Amniotic stem cell (primary cell): Measurements from ENCODE around the gene DMAC2L.
"Not testable (repeated sequence)": the region's sequence is repeated elsewhere in the genome, so short reads cannot be mapped to it uniquely, and the experiment has no call there.

Experiments used
- DNase-seq: peaks from one replicate; lab custom pipeline; 2025; lab: John Stamatoyannopoulos, UW

DMAC2L gene

GRCh38 chr14:50311972-50312733 lies at the start of gene DMAC2L, which contains the start of gene L2HGDH:
DMAC2L (plus strand) TSS chr14:50312324; CDS start chr14:50321488, 9,164 bp downstream.
L2HGDH (minus strand) TSS chr14:50312229; CDS start chr14:50312150, 79 bp downstream.
- peak; percentile 77 for DNase-seq

- no peak for DNase-seq
Observed at GRCh38 chr14:50262865-50263264, 49.3 kb upstream of the DMAC2L start.

GRCh38 chr14:50263321-50263720 lies 48.8 kb upstream of the DMAC2L start:
- DNase-seq, result no peak

GRCh38 chr14:50265029-50265428 lies 47.1 kb upstream of the DMAC2L start:
- DNase-seq, result no peak

GRCh38 chr14:50270932-50271331 lies 41.2 kb upstream of the DMAC2L start:
- no peak for DNase-seq

- no peak for DNase-seq
Observed at GRCh38 chr14:50272498-50272897, 39.6 kb upstream of the DMAC2L start.

- no peak for DNase-seq
Observed at GRCh38 chr14:50285861-50286260, 26.3 kb upstream of the DMAC2L start.

- no peak for DNase-seq
Observed at GRCh38 chr14:50288146-50288545, 24.0 kb upstream of the DMAC2L start.

GRCh38 chr14:50290306-50290705 lies 21.8 kb upstream of the DMAC2L start:
- DNase-seq, result no peak

GRCh38 chr14:50299585-50299984 lies 12.5 kb upstream of the DMAC2L start:
- no peak for DNase-seq

GRCh38 chr14:50301914-50302313 lies 10.2 kb upstream of the DMAC2L start:
- no peak for DNase-seq

- DNase-seq, result no peak
Observed at GRCh38 chr14:50303744-50304471, 8.2 kb upstream of the DMAC2L start.

- DNase-seq, result no peak
Observed at GRCh38 chr14:50308363-50308915, 3.7 kb upstream of the DMAC2L start.

GRCh38 chr14:50310445-50310844 lies 1.7 kb upstream of the DMAC2L start:
- no peak for DNase-seq

- DNase-seq, result no peak
Observed at GRCh38 chr14:50311337-50311971, 670 bp upstream of the DMAC2L start.

GRCh38 chr14:50312734-50313054 lies 570 bp downstream of the DMAC2L start:
- DNase-seq, result no peak

GRCh38 chr14:50314098-50314497 lies 2.0 kb downstream of the DMAC2L start:
- not testable (repeated sequence) for DNase-seq

- no peak for DNase-seq
Observed at GRCh38 chr14:50318031-50318626, 6.0 kb downstream of the DMAC2L start.

GRCh38 chr14:50319293-50319692 lies 7.2 kb downstream of the DMAC2L start:
- no peak for DNase-seq

- no peak for DNase-seq
Observed at GRCh38 chr14:50319721-50320120, 7.6 kb downstream of the DMAC2L start.

- DNase-seq, result no peak
Observed at GRCh38 chr14:50320283-50320682, 8.2 kb downstream of the DMAC2L start.

- peak; percentile 99 for DNase-seq
Observed at GRCh38 chr14:50321009-50321660, 9.0 kb downstream of the DMAC2L start.
